ENCODE measurements around the gene PAX8.

- TF ChIP-seq CTCF (IDR thresholded peaks at IDR 0.05; ENCODE audit: low read depth, low read length, poor library complexity, severe bottlenecking) (no peak), EZH2phosphoT487 (IDR thresholded peaks at IDR 0.05; ENCODE audit: borderline replicate concordance, low read length) (no peak)
Measured at GRCh38 chr2:113304702-113305101, 26.0 kb upstream of the PAX8 start.
